HG03175 (cell line): ENCODE results near the gene GGA2.
"Not testable (repeated sequence)": the region's sequence is repeated elsewhere in the genome, so short reads cannot be mapped to it uniquely, and the experiment has no call there.

Experiments used
- ATAC-seq: cut with Tn5 transposase; IDR thresholded peaks from one replicate; pipeline ENCODE4 v1.9.1; 2021; ENCODE audit warnings: mild to moderate bottlenecking, moderate library complexity; ENCODE audit not compliant: unreplicated experiment

Gene GGA2

DNA sequence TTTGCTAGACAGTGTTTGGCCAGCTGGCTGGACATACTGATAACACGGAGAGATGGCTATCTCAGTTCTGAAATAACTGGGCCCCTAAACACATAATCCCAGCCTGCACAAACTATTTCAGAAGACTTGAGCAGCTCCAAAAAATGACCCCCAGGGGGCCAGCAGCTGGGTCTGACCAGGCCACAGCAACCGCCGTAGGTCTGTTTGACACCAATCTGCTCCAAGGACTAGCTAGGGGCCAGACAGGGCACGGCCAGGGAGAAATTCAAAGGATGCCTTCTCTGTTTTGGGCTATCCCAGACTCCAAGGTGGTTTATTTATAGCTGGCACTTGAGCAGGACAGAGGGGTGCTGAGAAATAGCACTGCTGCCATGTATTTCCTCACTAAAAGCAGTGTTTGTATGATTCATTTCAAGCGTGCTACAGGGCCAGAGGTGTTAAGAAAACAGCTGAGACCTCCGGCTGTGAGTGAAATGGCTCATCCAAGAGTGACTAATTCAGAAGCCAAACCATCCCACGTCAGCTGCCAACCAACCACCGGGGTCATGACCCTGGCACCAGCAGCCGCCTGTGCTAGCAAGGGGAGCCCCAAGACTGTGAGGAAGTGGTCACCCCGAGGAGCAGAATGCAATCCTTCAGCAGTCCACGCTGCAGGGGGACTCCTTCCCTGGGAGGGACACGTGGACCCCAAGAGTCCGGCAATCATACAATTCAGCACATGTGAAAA is 5.7 kb downstream of the GGA2 start:
- peak; percentile 86 for ATAC-seq

DNA sequence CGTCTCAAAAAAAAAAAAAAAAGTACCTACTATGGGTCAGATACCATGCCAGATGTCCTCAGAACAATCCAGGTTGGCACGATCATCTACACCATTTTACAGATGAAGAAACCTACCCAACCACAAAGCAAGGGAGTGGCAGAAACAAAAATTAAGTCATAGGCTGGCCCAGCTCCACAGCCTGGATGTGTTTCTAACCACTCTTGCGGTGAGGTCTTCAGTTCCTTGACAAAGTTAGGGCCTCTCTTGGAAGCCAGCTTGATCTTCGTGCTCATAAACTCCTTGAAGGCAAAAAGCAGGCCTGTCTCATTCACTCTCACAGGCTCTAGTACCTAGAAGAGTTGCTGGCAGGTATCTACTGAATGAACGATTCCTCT is 6.2 kb downstream of the GGA2 start:
- ATAC-seq, result peak; percentile 5

DNA sequence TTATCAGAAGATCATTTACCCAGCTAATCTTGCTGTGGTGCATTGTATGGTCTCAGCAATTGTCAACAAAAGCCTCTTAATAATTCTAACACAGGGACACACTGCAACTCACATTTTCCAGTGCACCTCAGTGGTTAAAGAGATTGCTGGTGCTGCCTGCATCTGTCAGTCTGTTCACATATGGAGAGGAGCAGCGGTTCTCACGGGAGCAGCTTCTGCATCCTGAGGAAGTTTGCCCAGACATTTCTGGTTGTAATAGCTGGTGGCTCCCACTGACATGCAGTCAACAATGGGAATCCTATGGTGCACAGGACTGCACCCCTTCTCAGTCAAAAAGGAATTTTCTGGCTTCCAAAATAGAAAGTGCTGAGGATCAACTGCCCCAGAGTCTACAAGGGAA is 7.8 kb downstream of the GGA2 start:
- no peak for ATAC-seq

DNA sequence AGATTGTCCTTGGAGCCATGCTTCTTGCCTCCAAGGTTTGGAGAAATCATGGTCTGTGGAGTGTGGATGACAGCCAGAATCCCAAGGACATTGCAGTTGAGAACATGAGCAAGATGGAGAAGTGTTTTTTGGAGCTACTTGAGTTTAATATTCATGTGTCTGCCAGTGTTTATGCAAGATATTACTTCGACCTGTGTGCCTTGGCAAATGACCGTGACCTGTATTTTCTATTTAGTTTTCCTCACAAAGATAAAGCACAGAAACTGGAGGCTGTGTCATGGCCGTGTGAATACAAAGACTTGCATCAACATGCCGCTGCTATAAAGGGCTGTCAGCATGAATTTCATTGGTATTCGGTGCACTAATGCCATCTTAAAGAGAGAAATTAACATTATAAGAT is 9.0 kb downstream of the GGA2 start:
- no peak for ATAC-seq

GRCh38 chr16:23500862-23501225 is 9.4 kb downstream of the GGA2 start:
- no peak for ATAC-seq

DNA sequence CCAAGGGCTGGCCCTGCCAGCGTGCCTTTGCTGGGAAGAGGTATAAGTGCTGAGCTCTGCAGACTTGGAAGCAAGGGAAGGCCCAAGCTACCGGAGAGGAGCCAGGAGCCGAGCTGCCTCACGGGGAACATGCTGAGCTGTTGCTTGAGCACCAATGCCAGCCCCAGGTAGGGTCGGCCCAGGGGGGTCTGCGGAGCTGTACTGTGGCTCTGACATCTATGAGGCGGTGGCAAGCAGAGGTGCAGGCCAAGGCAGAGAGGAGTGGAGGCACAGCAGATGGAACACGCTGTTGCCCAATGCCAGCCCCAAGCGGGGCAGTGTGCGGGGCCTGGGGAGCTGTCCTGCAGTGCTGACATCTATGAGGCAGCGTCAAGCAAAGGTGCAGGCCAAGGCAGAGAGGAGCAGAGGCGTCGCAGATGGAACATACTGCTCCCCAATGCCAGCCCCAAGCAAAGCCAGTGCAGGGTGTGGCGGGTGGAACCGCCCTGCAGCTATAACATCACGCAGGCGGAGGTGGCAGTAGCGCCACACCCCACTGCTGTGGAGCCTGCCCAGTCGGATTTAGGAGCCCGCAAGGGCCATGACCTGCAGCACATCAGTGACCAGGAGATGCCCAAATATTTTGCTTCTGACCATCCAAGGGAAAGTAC is 10.0 kb downstream of the GGA2 start:
- ATAC-seq, result no peak

GRCh38 chr16:23499801-23500200 is 10.5 kb downstream of the GGA2 start:
- ATAC-seq, result no peak

GRCh38 chr16:23498863-23499262 is 11.4 kb downstream of the GGA2 start:
- ATAC-seq, result no peak

DNA sequence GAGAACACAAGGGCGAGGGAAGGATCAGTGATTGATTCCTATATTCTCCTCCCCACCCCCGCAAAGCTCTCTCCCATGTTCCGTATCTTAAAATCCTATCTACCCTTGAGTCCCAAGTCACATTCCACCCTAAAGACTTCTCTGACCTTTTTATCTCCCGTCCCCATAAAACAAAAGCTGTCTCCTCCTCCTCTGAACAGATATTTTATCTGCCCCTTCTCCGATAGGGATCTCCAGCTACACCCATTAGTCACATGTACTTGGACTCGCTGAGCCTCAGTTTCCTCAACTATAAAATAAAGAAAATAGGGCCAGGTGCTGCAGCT is 12.8 kb downstream of the GGA2 start:
- no peak for ATAC-seq

- no peak for ATAC-seq
These were observed 13.3 kb downstream of the GGA2 start for GRCh38 chr16:23496821-23497542.

DNA sequence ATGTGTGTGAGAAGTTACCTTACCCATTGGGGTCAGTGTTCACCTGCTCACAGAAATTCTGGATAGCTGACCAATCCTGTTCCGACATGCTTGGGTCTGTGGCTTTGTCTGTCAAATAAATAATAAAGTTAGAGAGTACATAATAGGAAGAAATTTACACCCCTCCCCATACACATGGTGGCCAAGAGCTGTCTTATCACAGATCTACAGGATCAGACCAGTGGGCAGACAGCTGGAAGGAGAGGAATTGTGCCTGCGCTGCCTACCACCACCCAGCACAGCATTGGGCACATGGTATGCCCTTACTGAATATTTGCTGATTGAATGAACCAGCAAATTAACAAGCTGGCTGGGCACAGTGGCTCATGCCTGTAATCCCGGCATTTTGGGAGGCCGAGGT is 14.6 kb downstream of the GGA2 start:
- no peak for ATAC-seq

- no peak for ATAC-seq
These were observed 16.1 kb downstream of the GGA2 start for GRCh38 chr16:23494188-23494587.

GRCh38 chr16:23491490-23492391 is 18.6 kb downstream of the GGA2 start:
- ATAC-seq, result no peak

GRCh38 chr16:23486480-23486879 is 23.8 kb downstream of the GGA2 start:
- ATAC-seq, result no peak

DNA sequence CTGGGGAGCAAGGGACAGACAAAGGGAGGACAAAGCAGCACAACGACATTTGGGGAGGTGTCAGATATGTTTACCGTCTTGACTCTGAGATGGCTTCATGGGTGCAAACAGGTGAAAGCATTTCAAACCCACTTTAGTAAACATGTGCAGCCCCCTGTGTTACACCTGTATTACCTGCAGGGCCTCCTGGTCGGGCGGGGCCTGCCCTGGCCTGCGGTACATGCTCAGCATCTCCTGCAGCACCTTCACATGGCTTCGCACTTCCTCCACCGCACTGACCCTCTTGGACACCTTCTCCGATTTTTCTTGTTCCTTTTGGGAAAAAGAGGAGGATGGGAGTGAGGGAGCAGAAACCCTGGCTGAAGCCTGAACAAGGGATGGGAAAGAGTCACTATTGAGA is 24.5 kb downstream of the GGA2 start:
- ATAC-seq, result no peak

DNA sequence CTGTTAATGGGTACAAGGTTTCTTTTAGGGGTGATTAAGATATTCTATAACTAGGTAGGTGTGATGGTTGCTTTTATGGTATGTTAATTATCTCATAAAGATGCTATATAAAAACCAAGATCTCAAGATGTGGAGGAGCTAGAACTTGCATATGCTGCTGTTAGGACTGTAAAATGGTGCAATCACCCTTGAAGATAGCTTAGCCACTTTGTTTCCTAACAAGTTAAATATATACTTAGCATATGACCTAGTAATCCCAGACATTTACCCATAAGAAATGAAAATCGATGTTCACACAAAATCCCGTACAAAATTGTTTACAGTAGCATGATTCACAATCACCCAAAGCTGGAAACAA is 25.1 kb downstream of the GGA2 start:
- ATAC-seq, result no peak

GRCh38 chr16:23484510-23485256 is 25.6 kb downstream of the GGA2 start:
- ATAC-seq, result no peak

- not testable (repeated sequence) for ATAC-seq
These were observed 26.8 kb downstream of the GGA2 start for GRCh38 chr16:23483492-23483891.

DNA sequence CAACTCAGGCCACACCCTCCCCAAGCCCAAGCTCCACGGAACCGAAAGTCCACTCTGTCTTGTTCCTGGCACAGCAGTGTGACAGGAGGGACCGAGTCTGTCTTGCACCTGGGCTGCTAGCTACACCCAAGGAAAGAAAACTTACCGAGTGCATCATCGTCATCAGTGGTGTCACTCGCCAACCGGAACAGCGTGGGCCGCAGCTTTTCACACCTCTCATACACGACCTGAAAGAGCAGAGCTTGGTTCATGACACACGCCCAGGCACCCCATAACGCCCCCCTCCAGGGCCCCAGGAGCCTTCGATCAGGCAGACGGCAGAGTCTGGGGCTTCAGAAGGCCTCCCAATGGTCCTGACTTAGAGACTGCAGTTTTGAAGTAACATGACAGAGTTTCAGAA is 27.5 kb downstream of the GGA2 start:
- ATAC-seq, result peak; percentile 94

GRCh38 chr16:23480257-23480656 is 30.0 kb downstream of the GGA2 start:
- ATAC-seq, result no peak

GRCh38 chr16:23479138-23479537 is 31.2 kb downstream of the GGA2 start:
- no peak for ATAC-seq
